Stimulated activated CD4-positive, alpha-beta T cell treated with anti-CD3 and anti-CD28 coated beads, Interleukin-2, amount 100 ng/mL, for 48 hours (primary cell): ENCODE measurements around the gene SEC16B.
A peak's percentile ranks its signal among the peaks of the same experiment; 100 is the strongest.

ENCODE experiments used
- DNase-seq, 2 donors: peaks; one replicate each; pipeline ENCODE4 v3.0.0-alpha.2; 2020

The SEC16B gene

DNA sequence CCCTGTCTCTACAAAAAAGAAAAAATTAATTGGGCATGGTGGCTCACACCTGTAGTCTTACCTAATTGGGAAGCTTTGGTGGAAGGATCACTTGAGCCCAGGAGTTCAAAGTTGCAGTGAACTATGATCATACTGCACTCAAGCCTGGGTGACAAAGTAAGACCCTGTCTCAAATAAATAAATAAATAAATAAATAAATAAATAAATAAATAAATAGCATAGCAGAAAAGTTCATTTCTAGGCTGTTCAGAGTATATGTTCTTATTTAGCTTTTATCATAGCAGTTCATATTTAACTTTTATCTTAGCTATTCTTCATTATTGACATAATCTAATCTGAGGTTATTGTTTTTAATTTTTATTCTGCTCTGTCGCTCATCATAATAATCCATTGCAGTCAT is 8.7 kb upstream of the SEC16B start:
- DNase-seq: no peak

DNA sequence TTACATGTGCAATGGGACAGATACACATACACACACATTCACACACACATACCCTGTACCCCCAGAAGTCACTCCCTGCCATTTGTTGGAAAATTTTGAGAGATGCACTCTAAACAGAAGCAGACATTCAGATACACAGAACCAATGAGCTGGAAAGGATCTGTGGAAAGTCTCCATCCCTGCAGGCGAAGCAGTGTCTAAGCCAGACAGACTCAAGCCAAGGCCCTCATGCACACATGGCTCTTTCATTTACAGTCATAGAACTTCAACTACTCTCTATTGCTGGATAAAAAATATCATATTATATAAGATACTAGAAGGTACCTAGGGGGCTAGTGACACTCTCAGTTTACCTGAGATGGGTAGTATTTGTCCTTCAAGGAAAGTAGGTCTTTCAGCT is 7.3 kb upstream of the SEC16B start:
- DNase-seq: no peak

DNA sequence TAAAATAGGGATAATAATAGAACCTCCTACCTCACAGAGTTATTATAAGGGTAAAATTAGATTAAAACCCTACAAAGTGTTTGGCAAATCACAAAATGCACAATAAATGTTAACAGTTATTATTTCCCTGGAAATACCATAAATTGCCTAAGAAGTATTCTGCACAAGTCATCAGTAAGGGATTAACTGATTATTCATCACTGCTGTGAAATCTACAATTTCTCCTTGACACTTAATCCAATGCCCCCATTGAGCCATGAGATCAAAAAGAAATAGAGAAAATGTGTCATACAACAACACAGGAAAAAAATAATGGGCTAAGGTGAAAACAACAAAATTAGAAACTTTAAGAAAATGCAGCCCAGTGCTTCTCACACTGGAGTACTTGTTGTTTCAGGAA is 6.7 kb upstream of the SEC16B start:
- no peak for DNase-seq

DNA sequence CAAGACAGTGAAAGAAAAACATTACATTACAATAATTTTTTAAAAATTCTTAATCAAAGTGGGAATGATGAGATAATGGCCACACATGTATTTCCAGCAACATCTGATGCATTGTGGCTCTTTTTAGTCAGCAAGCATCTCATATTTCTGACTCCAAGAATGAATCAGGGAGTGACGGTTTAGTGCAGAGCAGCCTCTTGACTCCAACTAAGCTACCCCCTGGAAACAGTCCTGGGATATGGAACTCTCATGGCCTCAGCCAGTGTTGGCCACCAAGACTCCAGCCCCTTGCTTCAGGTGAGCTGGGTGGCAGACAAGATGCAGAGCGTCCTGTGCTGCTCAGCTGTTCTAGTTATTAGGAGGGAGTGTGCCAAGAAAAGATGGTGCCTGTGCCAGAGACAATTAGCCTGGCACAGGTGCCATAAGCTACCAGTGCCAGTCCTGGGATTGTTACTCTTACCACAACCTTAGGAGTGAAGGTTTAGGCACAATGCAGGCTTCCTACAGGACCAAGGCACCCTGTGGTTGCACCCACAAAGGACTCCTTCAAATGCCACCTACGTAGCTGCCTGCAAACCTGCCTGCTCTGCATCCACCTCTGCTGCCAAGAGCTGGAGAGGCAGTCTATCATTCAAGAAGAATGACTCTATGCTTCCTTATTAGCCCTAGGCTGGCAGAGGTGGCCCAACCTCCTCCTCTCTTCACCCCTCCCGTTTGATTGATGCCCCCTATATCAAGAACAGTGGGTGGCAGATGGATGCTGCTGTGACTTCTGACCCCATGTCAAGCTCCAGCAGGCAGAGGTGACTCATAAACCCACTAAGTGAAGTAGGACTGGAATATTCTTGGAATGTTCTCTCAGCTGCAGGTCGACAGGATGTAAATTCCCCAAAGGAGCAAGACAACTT is 6.0 kb upstream of the SEC16B start:
- DNase-seq: no peak

GRCh38 chr1:177973585-177973984 is 3.7 kb upstream of the SEC16B start:
- DNase-seq: no peak

GRCh38 chr1:177969109-177969508 is 749 bp downstream of the SEC16B start:
- no peak for DNase-seq

DNA sequence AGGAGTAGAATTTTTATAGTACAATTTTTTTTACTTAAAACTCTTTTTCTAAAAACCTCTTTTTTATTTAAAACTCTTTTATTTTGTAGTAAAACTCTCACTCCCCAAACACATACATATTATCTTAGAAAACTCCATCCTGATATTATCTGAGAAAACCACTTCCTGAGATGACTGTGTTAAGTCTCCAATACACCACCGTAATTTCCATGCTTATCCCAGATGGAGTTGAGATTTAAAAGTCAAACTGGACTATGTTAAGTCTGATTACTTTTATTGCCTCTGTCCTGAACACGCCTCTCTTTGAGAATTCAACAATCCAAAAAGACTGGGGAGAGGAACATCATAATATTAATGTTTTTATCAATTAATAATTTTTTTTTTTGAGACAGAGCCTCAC is 3.7 kb downstream of the SEC16B start:
- no peak for DNase-seq

DNA sequence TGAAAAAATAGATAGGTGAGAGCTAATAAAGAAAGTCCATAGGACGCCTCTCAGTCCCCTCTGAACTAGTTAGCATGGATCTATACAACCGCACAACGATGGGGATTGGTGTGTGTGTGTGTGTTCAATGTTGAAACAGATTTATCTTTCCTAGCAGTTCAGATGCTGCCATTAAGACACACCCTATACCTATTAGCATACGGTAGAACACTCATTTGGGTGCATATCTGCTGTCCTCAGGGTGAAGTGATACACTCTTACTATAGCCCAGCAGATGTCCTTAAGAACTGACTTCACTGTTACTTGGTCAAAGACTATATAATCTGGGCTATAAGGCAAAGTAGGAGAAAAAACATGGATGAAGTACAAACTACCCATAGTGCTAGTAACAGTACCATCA is 4.6 kb downstream of the SEC16B start:
- DNase-seq: no peak

DNA sequence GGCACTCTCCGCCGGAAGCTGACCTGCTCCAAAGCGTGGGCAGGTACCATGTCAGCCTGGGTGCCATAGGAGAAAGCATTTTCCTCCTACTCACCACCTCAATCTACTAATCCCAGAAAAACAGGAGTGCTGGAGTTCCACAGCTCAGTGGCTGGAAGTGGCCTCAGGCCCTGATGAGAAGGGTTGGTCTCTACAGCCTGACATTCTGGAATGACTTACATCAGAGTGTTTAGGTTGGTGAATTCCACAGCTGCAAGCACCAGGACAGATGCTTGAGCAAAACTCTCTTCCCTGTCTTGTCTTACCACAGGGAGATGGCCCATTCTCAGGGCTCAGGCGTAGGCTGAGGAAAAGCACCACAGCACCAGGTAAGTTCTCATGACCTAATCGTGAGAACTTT is 5.5 kb downstream of the SEC16B start:
- no peak for DNase-seq

DNA sequence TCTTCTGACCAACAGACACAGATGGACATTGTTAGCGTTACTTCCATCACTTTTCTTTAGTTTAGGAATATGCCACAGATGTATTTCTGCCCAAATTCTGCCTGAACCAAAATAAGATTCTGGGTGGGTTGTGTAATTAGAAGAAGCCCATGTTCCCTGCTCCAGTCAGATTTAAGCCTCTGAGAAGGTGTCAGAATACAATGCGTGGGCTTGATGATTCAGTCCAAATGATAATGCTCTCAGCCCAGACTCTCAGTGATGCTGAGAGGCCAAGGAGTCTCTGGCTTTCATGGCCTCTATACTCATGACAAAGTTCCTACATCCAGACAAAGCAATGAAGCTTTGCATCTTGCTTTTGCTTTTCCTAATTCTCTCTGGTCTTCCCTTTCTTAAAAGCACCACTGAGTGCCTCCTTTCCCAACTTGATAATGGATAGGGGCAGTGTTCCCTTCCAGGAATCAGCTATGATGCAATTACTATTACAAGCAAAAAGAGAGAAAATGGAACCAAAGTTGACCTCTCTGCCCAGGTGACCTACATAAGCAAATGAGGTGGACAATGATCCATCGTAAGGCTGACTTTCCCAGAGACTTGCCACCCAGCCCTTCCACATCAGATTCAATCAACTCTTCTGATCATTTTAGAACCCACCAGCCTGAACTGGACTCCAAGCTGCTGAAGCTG is 8.8 kb downstream of the SEC16B start:
- DNase-seq: no peak

DNA sequence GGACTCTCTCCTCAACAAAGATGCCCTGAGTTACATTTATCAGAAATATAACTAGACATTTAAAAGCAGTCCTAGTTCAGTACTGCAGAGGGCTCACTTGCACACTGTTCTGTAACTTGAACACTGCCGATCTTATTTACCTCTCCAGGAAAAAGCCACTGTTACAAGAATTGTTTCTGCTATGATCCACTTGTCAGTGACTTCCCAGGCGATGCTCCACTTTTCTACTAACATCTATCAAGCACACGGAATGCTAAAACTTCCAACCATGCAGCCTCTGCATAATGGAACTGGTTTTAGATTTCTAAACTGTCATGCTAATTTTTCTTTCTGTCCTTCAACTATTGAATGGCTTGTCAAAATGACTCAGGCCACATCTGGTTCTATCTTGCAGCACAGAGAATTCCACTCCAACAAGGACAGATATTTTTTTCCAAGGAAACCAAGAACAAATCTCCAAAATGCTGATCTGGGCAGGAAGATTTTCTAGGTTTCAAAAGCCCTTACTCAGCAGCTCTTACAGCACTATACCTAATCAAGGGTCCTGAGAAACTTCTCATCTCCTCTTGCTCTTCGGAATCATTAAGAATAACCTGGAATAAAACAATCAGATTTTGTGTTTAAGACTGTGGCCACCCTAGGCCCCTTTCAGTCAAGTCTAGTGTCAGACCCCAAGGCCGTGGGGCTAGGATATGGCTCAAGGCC is 9.9 kb downstream of the SEC16B start:
- DNase-seq: no peak

- DNase-seq: no peak
Observed at GRCh38 chr1:177958092-177958491, 11.8 kb downstream of the SEC16B start.

DNA sequence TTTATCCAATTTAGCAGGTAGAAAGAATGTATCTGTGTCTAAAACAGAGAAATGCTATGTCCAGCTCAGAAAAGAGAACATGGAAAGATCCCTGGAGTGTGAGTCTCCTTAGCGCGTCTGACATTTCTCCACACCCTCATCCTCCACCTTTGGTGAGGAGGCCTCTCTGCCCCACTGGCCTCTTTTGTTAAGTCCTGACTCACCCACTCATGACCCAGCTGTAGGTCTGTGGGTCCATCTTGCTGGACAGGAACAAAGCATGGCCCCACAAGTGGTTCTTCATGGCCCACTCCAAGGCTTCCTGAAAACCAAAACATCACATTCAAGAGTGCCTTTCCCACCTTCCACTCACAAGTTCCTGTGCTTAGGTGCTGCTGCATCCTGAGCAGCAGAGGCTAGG is 15.8 kb downstream of the SEC16B start:
- DNase-seq: no peak

GRCh38 chr1:177953549-177953948 is 16.3 kb downstream of the SEC16B start:
- DNase-seq: no peak

- DNase-seq: no peak
Observed at GRCh38 chr1:177952691-177953090, 17.2 kb downstream of the SEC16B start.

DNA sequence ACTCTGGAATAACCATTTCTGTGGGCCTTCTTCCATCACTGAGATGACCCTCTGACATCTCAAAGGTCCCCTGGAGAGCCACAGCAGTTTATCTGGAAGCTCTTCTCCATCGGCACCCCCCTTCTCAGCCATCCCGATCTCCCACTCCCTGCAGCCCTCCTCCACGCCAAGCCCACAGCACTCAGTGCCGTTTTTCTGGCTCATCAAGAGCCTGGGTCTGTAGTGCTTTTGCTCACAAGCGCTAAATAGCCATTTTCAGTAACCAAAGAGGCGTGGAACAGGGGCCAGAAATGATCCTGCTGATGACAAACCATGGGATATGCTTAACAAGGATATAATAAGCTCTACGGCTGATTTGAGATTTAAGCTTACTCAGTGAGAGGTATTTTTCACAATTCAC is 17.6 kb downstream of the SEC16B start:
- no peak for DNase-seq

GRCh38 chr1:177950506-177950905 is 19.4 kb downstream of the SEC16B start:
- DNase-seq: no peak

DNA sequence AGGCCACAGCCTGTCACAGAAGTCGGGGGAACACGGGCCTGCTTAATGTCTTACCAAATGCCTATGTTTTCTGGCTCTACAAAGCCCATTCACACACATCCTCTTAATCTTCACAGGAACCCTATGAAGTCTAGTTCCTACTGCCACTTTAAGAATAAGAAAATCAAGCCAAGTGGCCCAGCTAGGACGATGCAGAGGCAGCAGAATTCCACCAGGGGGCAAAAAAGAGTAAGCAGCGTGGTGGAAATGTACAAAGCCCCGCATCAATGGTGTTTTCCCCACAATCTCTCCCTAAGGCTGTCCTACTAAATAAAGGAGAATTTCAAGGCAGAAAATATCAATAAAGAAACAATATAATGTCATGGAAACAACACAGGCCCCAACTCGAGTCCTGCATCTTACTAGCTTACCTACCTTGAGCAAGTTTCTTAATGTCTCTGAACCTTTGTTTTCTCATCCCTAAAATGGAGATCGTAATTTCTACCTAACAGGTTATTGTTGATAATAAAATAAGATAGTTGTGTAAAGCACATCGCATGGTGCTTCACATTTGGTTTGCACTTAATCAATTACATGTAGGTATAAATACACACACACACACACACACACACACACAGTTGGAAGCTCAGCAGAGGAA is 21.4 kb downstream of the SEC16B start:
- peak; percentile 1 to 5 for DNase-seq

- no peak for DNase-seq
Observed at GRCh38 chr1:177947623-177948022, 22.2 kb downstream of the SEC16B start.

- DNase-seq: peak; percentile 18 to 31
Observed at GRCh38 chr1:177945943-177946650, 23.8 kb downstream of the SEC16B start.

- DNase-seq: no peak
Observed at GRCh38 chr1:177944016-177944949, 25.6 kb downstream of the SEC16B start.
